IMR-90 (cell line): ENCODE measurements around the gene AHCYL2. TPM values are rescaled to one million over a fixed set of nuclear protein-coding genes. Genes with fewer than 3 reads are reported as not detected.

Experiments used
- ATAC-seq: fragments of 200-7000 bp; cut with Tn5 transposase; 2 replicates; pipeline ENCODE4 v1.9.1; 2020; ENCODE audit warnings: low read depth, mild to moderate bottlenecking, moderate library complexity
- BruUV-seq: library from RNA; stranded (reverse); fragments of 400-500 nt; replicated peaks from 2 replicates; lab custom pipeline; 2021; lab: Mats Ljungman, UMichigan
- CTCF ChIA-PET: fragments of 300-600 bp; formaldehyde crosslinking; extraction: SDS; loops from one replicate; lab custom pipeline; 2021; ENCODE audit warnings: antibody characterized with exemption; lab: Yijun Ruan, JAX
- POLR2A ChIA-PET: fragments of 300-600 bp; sonication (Branson Sonifier 250); formaldehyde crosslinking; loops from one replicate; lab custom pipeline; 2022; ENCODE audit warnings: antibody characterized with exemption; ENCODE audit not compliant: unreplicated experiment; lab: Charles Lee
- DNase-seq: peaks from one replicate; pipeline ENCODE4 v3.0.0; 2013
- H2AFZ ChIP-seq: replicated peaks from 2 replicates; pipeline ENCODE3; 2013; ENCODE audit warnings: low read length, mild to moderate bottlenecking; ENCODE audit not compliant: poor library complexity
- H2AK5ac ChIP-seq: 2 replicates; pipeline ENCODE4 v1.6.1; 2013; ENCODE audit warnings: low read depth, low read length, inconsistent platforms
- H2AK9ac ChIP-seq: replicated peaks from 2 replicates; pipeline ENCODE3; 2013; ENCODE audit warnings: mild to moderate bottlenecking, low read depth, low read length, moderate library complexity; ENCODE audit not compliant: poor library complexity
- H2BK120ac ChIP-seq: 2 replicates; pipeline ENCODE4 v1.6.1; 2013; ENCODE audit warnings: low read depth, low read length, inconsistent platforms
- H2BK15ac ChIP-seq: 3 replicates; pipeline ENCODE4 v1.6.1; 2013; ENCODE audit warnings: low read depth, low read length, inconsistent platforms
- H2BK20ac ChIP-seq: 2 replicates; pipeline ENCODE4 v1.6.1; 2013; ENCODE audit warnings: low read depth, mild to moderate bottlenecking, inconsistent platforms, low read length, moderate library complexity
- H2BK5ac ChIP-seq: 2 replicates; pipeline ENCODE4 v1.6.1; 2013; ENCODE audit warnings: mild to moderate bottlenecking, low read depth, low read length, inconsistent platforms; ENCODE audit not compliant: poor library complexity, severe bottlenecking
- H3K14ac ChIP-seq: replicated peaks from 2 replicates; pipeline ENCODE4 v1.6.1; 2013; ENCODE audit warnings: low read depth, low read length, inconsistent platforms
- H3K18ac ChIP-seq: 2 replicates; pipeline ENCODE4 v1.6.1; 2013; ENCODE audit warnings: low read depth, low read length, control low read depth
- H3K23ac ChIP-seq: 2 replicates; pipeline ENCODE4 v1.6.1; 2013; ENCODE audit warnings: low read depth, low read length, inconsistent platforms
- H3K27ac ChIP-seq: 2 replicates; pipeline ENCODE4 v1.5.1; 2013; ENCODE audit warnings: mild to moderate bottlenecking, control low read depth, low read length; ENCODE audit not compliant: insufficient read depth
- H3K27me3 ChIP-seq: 2 replicates; pipeline ENCODE4 v1.6.1; 2013; ENCODE audit warnings: low read length; ENCODE audit not compliant: control insufficient read depth, insufficient read depth
- H3K36me3 ChIP-seq: 2 replicates; pipeline ENCODE4 v1.6.1; 2013; ENCODE audit warnings: low read length, mixed read lengths; ENCODE audit not compliant: control insufficient read depth, insufficient read depth
- H3K4ac ChIP-seq: 2 replicates; pipeline ENCODE4 v1.6.1; 2013; ENCODE audit warnings: low read depth, low read length, inconsistent platforms
- H3K4me1 ChIP-seq: 2 replicates; pipeline ENCODE4 v1.6.1; 2013; ENCODE audit warnings: low read length, mixed read lengths; ENCODE audit not compliant: control insufficient read depth, insufficient read depth
- H3K4me2 ChIP-seq: 2 replicates; pipeline ENCODE4 v1.6.1; 2013; ENCODE audit warnings: low read depth, mild to moderate bottlenecking, control low read depth, low read length, moderate library complexity
- H3K4me3 ChIP-seq: 2 replicates; pipeline ENCODE4 v1.5.1; 2013; ENCODE audit warnings: low read depth, mild to moderate bottlenecking, control low read depth, low read length, moderate library complexity; ENCODE audit not compliant: insufficient read depth
- H3K56ac ChIP-seq: 2 replicates; pipeline ENCODE4 v1.6.1; 2013; ENCODE audit warnings: low read length, inconsistent platforms; ENCODE audit not compliant: insufficient read depth; ENCODE audit errors: extremely low read depth
- H3K79me1 ChIP-seq, 2 experiments: 2 replicates each; pipeline ENCODE4 v1.6.1; 2013; ENCODE audit warnings: low read length in 2 of 2, inconsistent platforms in 1 of 2, low read depth in 1 of 2
- H3K9ac ChIP-seq: 2 replicates; pipeline ENCODE4 v1.6.1; 2013; ENCODE audit warnings: low read depth, low read length, control low read depth
- H3K9me1 ChIP-seq: 2 replicates; pipeline ENCODE4 v1.6.1; 2013; ENCODE audit warnings: low read length, inconsistent platforms; ENCODE audit not compliant: insufficient read depth
- H3K9me3 ChIP-seq: 2 replicates; pipeline ENCODE4 v1.6.1; 2013; ENCODE audit warnings: low read length; ENCODE audit not compliant: control insufficient read depth, insufficient read depth
- H4K20me1 ChIP-seq: 2 replicates; pipeline ENCODE4 v1.6.1; 2013; ENCODE audit warnings: low read length, inconsistent platforms; ENCODE audit not compliant: insufficient read depth
- H4K5ac ChIP-seq: 2 replicates; pipeline ENCODE4 v1.6.1; 2013; ENCODE audit warnings: mild to moderate bottlenecking, low read depth, low read length, control low read depth
- H4K8ac ChIP-seq, 2 experiments: 2 replicates each; pipeline ENCODE4 v1.6.1; 2013; ENCODE audit warnings: low read depth in 2 of 2, low read length in 2 of 2, control low read depth in 1 of 2, inconsistent platforms in 1 of 2
- H4K91ac ChIP-seq: 2 replicates; pipeline ENCODE4 v1.6.1; 2013; ENCODE audit warnings: low read depth, low read length, inconsistent platforms; ENCODE audit not compliant: insufficient read depth
- BHLHE40 ChIP-seq: fragments of 150-350 bp; IDR thresholded peaks from 2 replicates; pipeline ENCODE4 v1.6.1; 2016; ENCODE audit warnings: mild to moderate bottlenecking, low read depth, low read length
- CEBPB ChIP-seq: IDR thresholded peaks from 2 replicates; pipeline ENCODE4 v1.6.1; 2012; ENCODE audit warnings: low read depth, low read length, improper control_type of control experiment
- CHD1 ChIP-seq: IDR thresholded peaks from 2 replicates; pipeline ENCODE4 v1.6.1; 2012; ENCODE audit warnings: low read depth, low read length, improper control_type of control experiment
- CTCF ChIP-seq: conservative IDR thresholded peaks from 2 replicates; pipeline ENCODE4 v1.5.1; 2012; ENCODE audit warnings: mild to moderate bottlenecking, low read depth, low read length, improper control_type of control experiment
- FOS ChIP-seq: fragments of 150-350 bp; IDR thresholded peaks from 2 replicates; pipeline ENCODE4 v1.6.1; 2016; ENCODE audit warnings: low read depth, low read length
- MAFK ChIP-seq: IDR thresholded peaks from 2 replicates; pipeline ENCODE4 v1.6.1; 2012; ENCODE audit warnings: low read depth, low read length, improper control_type of control experiment
- MAZ ChIP-seq: IDR thresholded peaks from 2 replicates; pipeline ENCODE4 v1.6.1; 2012; ENCODE audit warnings: low read depth, mild to moderate bottlenecking, low read length, improper control_type of control experiment, moderate library complexity, borderline replicate concordance
- NFE2L2 ChIP-seq: fragments of 150-350 bp; IDR thresholded peaks from 2 replicates; pipeline ENCODE4 v1.6.1; 2016; ENCODE audit warnings: low read depth, mild to moderate bottlenecking, low read length
- POLR2A ChIP-seq: IDR thresholded peaks from 2 replicates; pipeline ENCODE4 v1.6.1; 2012; ENCODE audit warnings: mild to moderate bottlenecking, low read depth, low read length
- RAD21 ChIP-seq: IDR thresholded peaks from 2 replicates; pipeline ENCODE4 v1.6.1; 2012; ENCODE audit warnings: low read length, improper control_type of control experiment
- RCOR1 ChIP-seq: IDR thresholded peaks from 2 replicates; pipeline ENCODE4 v1.6.1; 2012; ENCODE audit warnings: mild to moderate bottlenecking, low read length, improper control_type of control experiment; ENCODE audit not compliant: insufficient replicate concordance
- RFX5 ChIP-seq: IDR thresholded peaks from 2 replicates; pipeline ENCODE4 v1.8.0; 2012; ENCODE audit warnings: low read depth, mild to moderate bottlenecking, low read length, moderate library complexity
- SMC3 ChIP-seq: fragments of 150-350 bp; IDR thresholded peaks from 2 replicates; pipeline ENCODE4 v1.6.1; 2016; ENCODE audit warnings: low read depth, mild to moderate bottlenecking, antibody characterized with exemption, low read length, moderate library complexity
- USF2 ChIP-seq: fragments of 150-350 bp; IDR thresholded peaks from 2 replicates; pipeline ENCODE4 v1.6.1; 2017; ENCODE audit warnings: mild to moderate bottlenecking, antibody characterized with exemption, low read length, low read depth
- WGBS, 2 experiments: methylation state at CpG; one replicate each; pipeline versions ENCODE4 v1.1.5 to v1.1.7; 2013; ENCODE audit warnings: missing lambda C conversion rate in 2 of 2; ENCODE audit not compliant: insufficient read length in 1 of 2; ENCODE audit errors: extremely low coverage in 2 of 2; 5-methylcytosine and 5-hydroxymethylcytosine counted together
- dilution Hi-C: fragments of 300-500 bp; cut with HindIII; formaldehyde crosslinking; loops from one replicate; pipeline ENCODE4 v1.14.3; 2018; ENCODE audit warnings: low sequenced_read_pairs; ENCODE audit not compliant: unreplicated experiment
- in situ Hi-C: fragments of 300-500 bp; cut with MboI; formaldehyde crosslinking; loops from 3 replicates; pipeline ENCODE4 v1.14.3; 2019; ENCODE audit warnings: low sequenced_read_pairs, inconsistent platforms, mixed read lengths
- intact Hi-C: fragments of 100-400 bp; cut with micrococcal nuclease; formaldehyde crosslinking; loops from 2 replicates; pipeline ENCODE4 v1.10.0; 2022
- polyA plus RNA-seq, 3 experiments: library from polyadenylated mRNA; depleted of rRNA; stranded (reverse); fragments of >200 nt; gene quantifications; 2 replicates each; pipeline ENCODE4 v1.2.3, GENCODE V29; 2012; ENCODE audit warnings: low replicate concordance in 1 of 3
- total RNA-seq: library from RNA; depleted of rRNA; stranded (reverse); fragments of >200 nt; gene quantifications from 2 replicates; pipeline ENCODE4 v1.2.3, GENCODE V29; 2012

Gene AHCYL2
- total and polyA plus RNA-seq, 2 of the 4 experiments (the other 2 are of a cell fraction), result 5.7 to 7.6 TPM

- no peak for TF ChIP-seq MAZ
Measured at GRCh38 chr7:129367700-129368388, 143.0 kb downstream of the AHCYL2 start (continued).

- H3K14ac ChIP-seq, result no peak overlapping the region; the same call in 1 of the 2 replicates
- H2AK9ac ChIP-seq, result peak overlapping the region; percentile 70
- no peak overlapping the region for H3K4me3 ChIP-seq
- in situ Hi-C loops (loop anchor here (10.0 to 25.0 kb wide), 2 partner anchors 256 to 644 kb away; no protein-coding TSS in a partner anchor), dilution Hi-C loops (no loop called here), intact Hi-C loops (no loop called here)
- no peak overlapping the region for H2BK5ac ChIP-seq
- peaks cover 1% of the 10 kb centered on the region; the same call in 1 of the 2 replicates for H3K4me1 ChIP-seq
- H3K36me3 ChIP-seq, result no peaks in the 10 kb centered on the region
- H3K9me3 ChIP-seq, result no peaks in the 10 kb centered on the region
- DNase-seq, result no peak
- no peak overlapping the region for H3K4ac ChIP-seq
- no peak overlapping the region for H4K8ac ChIP-seq
- no peak overlapping the region; the same call in 1 of the 2 replicates for H3K4me2 ChIP-seq
- no peaks in the 10 kb centered on the region for H3K27me3 ChIP-seq
- H4K91ac ChIP-seq, result no peak overlapping the region
- no peak overlapping the region; the same call in 1 of the 2 replicates for H2BK120ac ChIP-seq
- H3K23ac ChIP-seq, result peak overlapping the region; percentile 27; the same call in 1 of the 2 replicates
- H2AK5ac ChIP-seq, result no peak overlapping the region
- no peaks in the 10 kb centered on the region for H3K9me1 ChIP-seq
- no peak overlapping the region for H2BK20ac ChIP-seq
- no peaks in the 10 kb centered on the region for H4K20me1 ChIP-seq
- no peak overlapping the region for H3K27ac ChIP-seq
- H4K5ac ChIP-seq, result no peak overlapping the region; the same call in 1 of the 2 replicates
- no peaks in the 10 kb centered on the region for H3K79me1 ChIP-seq
- peak overlapping the region; percentile 64 for H2AFZ ChIP-seq
- CTCF ChIA-PET, result interaction anchor here (0.7 to 2.3 kb wide), 14 partner anchors 9 to 276 kb away, joined by 3 to 16 read pairs (median 5); partner anchors contain the start of gene STRIP2
- no peak for ATAC-seq
- 59% methylated on average over 4 of the region's 7 CpGs; no CpG with 5 or more reads in 1 of the 2 experiments for WGBS, 2 experiments
- POLR2A ChIA-PET, result no interaction called here
- H3K9ac ChIP-seq, result no peak overlapping the region
- H2BK15ac ChIP-seq, result no peak overlapping the region
- no peak overlapping the region for H3K18ac ChIP-seq
- BruUV-seq, result no TSS peak
- H3K56ac ChIP-seq, result no peak overlapping the region
- TF ChIP-seq CTCF (no peak), USF2 (no peak), POLR2A (no peak), FOS (no peak), RCOR1 (no peak), RAD21 (no peak), RFX5 (no peak), MAZ (no peak), MAFK (no peak), BHLHE40 (no peak), CEBPB (no peak), SMC3 (no peak), CHD1 (no peak), NFE2L2 (no peak)
Measured at GRCh38 chr7:129368389-129368986, 143.7 kb downstream of the AHCYL2 start.
